Neural progenitor cell (in vitro differentiated cells): Measurements from ENCODE around the gene TSHZ3.

ENCODE experiments used
- CTCF ChIP-seq: fragments of 200-600 bp; sonication (generic); IDR thresholded peaks from 2 replicates; pipeline ENCODE4 v1.5.1; 2017; ENCODE audit warnings: antibody characterized with exemption, mild to moderate bottlenecking
- EZH2 ChIP-seq: fragments of 200-600 bp; sonication (generic); IDR thresholded peaks from 2 replicates; pipeline ENCODE4 v1.6.1; 2017; ENCODE audit warnings: antibody characterized with exemption, mild to moderate bottlenecking, moderate library complexity
- EZH2phosphoT487 ChIP-seq: fragments of 200-600 bp; sonication (generic); IDR thresholded peaks from 2 replicates; pipeline ENCODE4 v1.6.1; 2017; ENCODE audit warnings: antibody characterized with exemption

GRCh38 chr19:31254611-31255010, 94.6 kb downstream of the TSHZ3 start:
- TF ChIP-seq CTCF (no peak), EZH2phosphoT487 (no peak), EZH2 (no peak)
